NCI-H1048 (cell line): ENCODE data around the gene BRS3.
"Not testable (repeated sequence)": the region's sequence is repeated elsewhere in the genome, so short reads cannot be mapped to it uniquely, and the experiment has no call there.

Source experiments
- DNase-seq: peaks from one replicate; lab custom pipeline; 2025; lab: John Stamatoyannopoulos, UW

BRS3 gene

GRCh38 chrX:136487647-136488046 is at the start of gene BRS3:
TSS of gene BRS3 (plus strand) at chrX:136487947. CDS start at chrX:136488115, 168 bp downstream.
- DNase-seq, result no peak

- no peak for DNase-seq
Observed at GRCh38 chrX:136438192-136438591, 49.6 kb upstream of the BRS3 start.

GRCh38 chrX:136445674-136446073 is 42.1 kb upstream of the BRS3 start:
- not testable (repeated sequence) for DNase-seq

- DNase-seq, result no peak
Observed at GRCh38 chrX:136446208-136446607, 41.5 kb upstream of the BRS3 start.

GRCh38 chrX:136447308-136447707 is 40.4 kb upstream of the BRS3 start:
- DNase-seq, result no peak

- no peak for DNase-seq
Observed at GRCh38 chrX:136447968-136448367, 39.8 kb upstream of the BRS3 start.

GRCh38 chrX:136450050-136450830 is 37.5 kb upstream of the BRS3 start:
- no peak for DNase-seq

- no peak for DNase-seq
Observed at GRCh38 chrX:136452614-136453013, 35.1 kb upstream of the BRS3 start.

- DNase-seq, result no peak
Observed at GRCh38 chrX:136453114-136453513, 34.6 kb upstream of the BRS3 start.

GRCh38 chrX:136453771-136454170 is 34.0 kb upstream of the BRS3 start:
- DNase-seq, result no peak

GRCh38 chrX:136456133-136456532 is 31.6 kb upstream of the BRS3 start:
- no peak for DNase-seq

- no peak for DNase-seq
Observed at GRCh38 chrX:136457303-136457917, 30.3 kb upstream of the BRS3 start.

- DNase-seq, result no peak
Observed at GRCh38 chrX:136464589-136464988, 23.2 kb upstream of the BRS3 start.

- DNase-seq, result no peak
Observed at GRCh38 chrX:136467303-136467702, 20.4 kb upstream of the BRS3 start.

GRCh38 chrX:136468391-136469103 is 19.2 kb upstream of the BRS3 start:
- DNase-seq, result no peak

GRCh38 chrX:136473663-136474062 is 14.1 kb upstream of the BRS3 start:
- DNase-seq, result no peak

- DNase-seq, result no peak
Observed at GRCh38 chrX:136475236-136475635, 12.5 kb upstream of the BRS3 start.

GRCh38 chrX:136476501-136476900 is 11.2 kb upstream of the BRS3 start:
- no peak for DNase-seq

- DNase-seq, result no peak
Observed at GRCh38 chrX:136477026-136477425, 10.7 kb upstream of the BRS3 start.

GRCh38 chrX:136480383-136480782 is 7.4 kb upstream of the BRS3 start:
- no peak for DNase-seq

- DNase-seq, result no peak
Observed at GRCh38 chrX:136488706-136489105, 959 bp downstream of the BRS3 start.

GRCh38 chrX:136491832-136492231 is 4.1 kb downstream of the BRS3 start:
- no peak for DNase-seq

GRCh38 chrX:136493011-136493410 is 5.3 kb downstream of the BRS3 start:
- DNase-seq, result no peak
